NB4 (cell line): Measurements from ENCODE around the gene GM2A.
"Not testable (repeated sequence)": the region's sequence is repeated elsewhere in the genome, so short reads cannot be mapped to it uniquely, and the experiment has no call there.

Source experiments
- DNase-seq: peaks from one replicate; pipeline ENCODE4 v3.0.0; 2010; ENCODE audit warnings: low read depth
- H3K4me3 ChIP-seq: one replicate; pipeline ENCODE4 v1.5.1; 2011; ENCODE audit warnings: mild to moderate bottlenecking, low read depth, low read length, moderate library complexity
- CTCF ChIP-seq: IDR thresholded peaks from one replicate; pipeline ENCODE4 v1.5.1; 2012; ENCODE audit warnings: low read depth, low read length
- MAX ChIP-seq: IDR thresholded peaks from 2 replicates; pipeline ENCODE4 v1.6.1; 2011; ENCODE audit warnings: low read depth, low read length
- MYC ChIP-seq: IDR thresholded peaks from 2 replicates; pipeline ENCODE4 v1.6.1; 2011; ENCODE audit warnings: low read depth, low read length
- POLR2A ChIP-seq: IDR thresholded peaks from 2 replicates; pipeline ENCODE4 v1.6.1; 2011; ENCODE audit warnings: mild to moderate bottlenecking; ENCODE audit not compliant: insufficient read length; ENCODE audit errors: extremely low read depth

The GM2A gene

GRCh38 chr5:151303666-151304065 is 50.7 kb downstream of the GM2A start, which contains the start of gene SLC36A3:
Gene SLC36A3 (minus strand): TSS chr5:151303766. CDS start chr5:151303354, 412 bp downstream.
- TF ChIP-seq MYC (no peak), MAX (no peak), CTCF (no peak), POLR2A (no peak)
- no peak within 1 kb of the TSS for H3K4me3 ChIP-seq
- no peak for DNase-seq

GRCh38 chr5:151309266-151309665 is 56.3 kb downstream of the GM2A start:
- not testable (repeated sequence) for DNase-seq, H3K4me3 ChIP-seq

GRCh38 chr5:151309821-151310220 is 56.8 kb downstream of the GM2A start:
- not testable (repeated sequence) for H3K4me3 ChIP-seq, DNase-seq

- no peak overlapping the region for H3K4me3 ChIP-seq
- TF ChIP-seq MAX, result no peak
- no peak for TF ChIP-seq MYC
- TF ChIP-seq POLR2A, result no peak
- TF ChIP-seq CTCF, result no peak
- DNase-seq, result no peak
Measured at GRCh38 chr5:151310932-151311331, 57.9 kb downstream of the GM2A start.

GRCh38 chr5:151312756-151313324 is 59.9 kb downstream of the GM2A start:
- no peak for TF ChIP-seq CTCF
- TF ChIP-seq MAX, result no peak
- no peak for TF ChIP-seq POLR2A
- TF ChIP-seq MYC, result no peak
- H3K4me3 ChIP-seq, result no peak overlapping the region
- DNase-seq, result no peak

- no peak for TF ChIP-seq CTCF
- TF ChIP-seq MAX, result no peak
- TF ChIP-seq MYC, result no peak
- TF ChIP-seq POLR2A, result no peak
Measured at GRCh38 chr5:151313357-151313756, 60.4 kb downstream of the GM2A start.

GRCh38 chr5:151315998-151316597 is 63.1 kb downstream of the GM2A start:
- no peak for TF ChIP-seq POLR2A
- TF ChIP-seq CTCF, result peak; percentile 91
- TF ChIP-seq MAX, result peak; percentile 23; the same call in 1 of the 2 replicates
- DNase-seq, result peak; percentile 60

More at GRCh38 chr5:151313357-151313756, 60.4 kb downstream of the GM2A start:
- no peak overlapping the region for H3K4me3 ChIP-seq
- DNase-seq, result no peak

More at GRCh38 chr5:151315998-151316597, 63.1 kb downstream of the GM2A start:
- no peak overlapping the region for H3K4me3 ChIP-seq
